Measurements from ENCODE around the gene WDR75. TPM values are rescaled to one million over a fixed set of nuclear protein-coding genes. Genes with fewer than 3 reads are reported as not detected.
A peak's percentile ranks its signal among the peaks of the same experiment; 100 is the strongest.

Gene WDR75
- total and polyA plus RNA-seq, 2 of the 13 experiments (the other 11 are each of a cell fraction or from before 2014, with no cell fraction given), result 63.0 to 74.1 TPM

DNA sequence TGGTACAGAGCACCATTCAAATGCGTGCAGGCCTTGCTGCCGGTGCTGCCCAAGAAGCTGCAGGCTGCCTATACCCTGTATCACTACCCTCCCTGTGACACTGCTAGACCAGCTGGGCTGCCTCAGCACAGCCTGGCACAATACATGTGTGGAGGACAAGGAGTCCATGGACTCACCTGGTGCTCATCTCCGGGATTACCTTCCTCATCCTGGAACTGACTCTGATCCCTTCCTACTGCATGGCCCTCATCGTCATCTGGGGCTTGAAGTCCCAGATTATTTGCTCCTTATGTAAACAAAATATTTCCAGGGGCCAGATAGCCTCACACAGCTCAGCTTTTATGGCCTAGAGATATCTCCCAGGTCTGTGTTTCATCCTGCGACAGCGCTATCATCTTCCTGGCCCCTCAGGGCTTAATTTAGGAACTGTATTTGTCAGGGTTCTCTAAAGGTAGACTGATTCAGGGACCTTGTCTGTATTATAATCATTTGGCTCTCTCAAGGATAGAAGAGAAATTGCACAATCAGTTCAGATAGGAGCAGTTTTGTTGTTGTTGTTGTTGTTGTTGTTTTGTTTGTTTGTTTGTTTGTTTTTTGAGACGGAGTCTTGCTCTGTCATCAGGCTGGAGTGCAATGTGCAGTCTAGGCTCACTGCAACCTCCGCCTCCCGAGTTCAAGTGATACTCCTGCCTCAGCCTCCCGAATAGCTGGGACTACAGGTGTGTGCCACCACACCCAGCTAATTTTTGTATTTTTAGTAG, 42.9 kb downstream of the WDR75 start:
- DNase-seq (ENCODE audit: low spot score) (no peak), FAIRE-seq (no peak), ATAC-seq (peak; percentile 75)
- intact Hi-C loops (cut with micrococcal nuclease; ENCODE audit: unreplicated experiment) (no loop called here), in situ Hi-C loops (cut with HindIII; ENCODE audit: extremely low pct_ligation_motif_present, low pct_unique_long_range_greater_than_20kb) (no loop called here)
- ChIA-PET CTCF (ENCODE audit: low intra/inter-chr PET ratio, low total read pairs) (no interaction called here), POLR2A (interaction anchor here (1.0 kb wide), 1 partner anchor 96 kb away, joined by 4 read pairs; the partner anchor contains the start of gene SLC40A1)
- Histone ChIP-seq H3K27ac (ENCODE audit: extremely low read length, insufficient read depth, low read length) (no peak overlapping the region), H3K4me2 (ENCODE audit: low read depth, low read length) (no peak overlapping the region), H3K4me3 (replicated peaks in 1 of 3; ENCODE audit: insufficient read depth in 1 of 3, low read depth in 2 of 3, low read length in 3 of 3) (no peak overlapping the region), H4K20me1 (ENCODE audit: insufficient read depth, low read length) (no peaks in the 10 kb centered on the region), H3K36me3 (replicated peaks in 1 of 2; ENCODE audit: control insufficient read depth in 1 of 2, insufficient read depth in 2 of 2, low read length in 2 of 2) (no peaks in the 10 kb centered on the region), H3K9ac (ENCODE audit: insufficient read depth, low read depth, low read length) (no peak overlapping the region), H3K4me1 (ENCODE audit: insufficient read depth, low read length) (no peaks in the 10 kb centered on the region), H3K9me3 (ENCODE audit: low read length) (no peaks in the 10 kb centered on the region), H2AFZ (ENCODE audit: low read length) (no peak overlapping the region), H3K79me2 (ENCODE audit: insufficient read depth, low read length) (no peaks in the 10 kb centered on the region), H3K27me3 (ENCODE audit: control insufficient read depth in 1 of 2, insufficient read depth in 2 of 2, low read length in 2 of 2) (no peaks in the 10 kb centered on the region)
- 57% methylated on average over 10 of the region's 10 CpGs for WGBS (ENCODE audit: low lambda C conversion rate)
- no TSS peak for BruUV-seq (replicated peaks)
- TF ChIP-seq, protein P1, sequence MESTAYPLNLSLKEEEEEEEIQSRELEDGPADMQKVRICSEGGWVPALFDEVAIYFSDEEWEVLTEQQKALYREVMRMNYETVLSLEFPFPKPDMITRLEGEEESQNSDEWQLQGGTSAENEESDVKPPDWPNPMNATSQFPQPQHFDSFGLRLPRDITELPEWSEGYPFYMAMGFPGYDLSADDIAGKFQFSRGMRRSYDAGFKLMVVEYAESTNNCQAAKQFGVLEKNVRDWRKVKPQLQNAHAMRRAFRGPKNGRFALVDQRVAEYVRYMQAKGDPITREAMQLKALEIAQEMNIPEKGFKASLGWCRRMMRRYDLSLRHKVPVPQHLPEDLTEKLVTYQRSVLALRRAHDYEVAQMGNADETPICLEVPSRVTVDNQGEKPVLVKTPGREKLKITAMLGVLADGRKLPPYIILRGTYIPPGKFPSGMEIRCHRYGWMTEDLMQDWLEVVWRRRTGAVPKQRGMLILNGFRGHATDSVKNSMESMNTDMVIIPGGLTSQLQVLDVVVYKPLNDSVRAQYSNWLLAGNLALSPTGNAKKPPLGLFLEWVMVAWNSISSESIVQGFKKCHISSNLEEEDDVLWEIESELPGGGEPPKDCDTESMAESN (CRISPR knock-in tag; conservative IDR thresholded peaks at IDR 0.05), result no peak
- TF ChIP-seq CEBPB (IDR thresholded peaks at IDR 0.05; ENCODE audit: borderline replicate concordance, low read depth, low read length) (peak; percentile 27; the same call in 1 of the 2 replicates), WIZ (CRISPR knock-in tag; IDR thresholded peaks at IDR 0.05) (no peak), YY1 (IDR thresholded peaks at IDR 0.05; ENCODE audit: insufficient read depth, insufficient replicate concordance, low read depth, low read length) (no peak), FOXP1 (IDR thresholded peaks at IDR 0.05) (peak; percentile 94), FOXP1 (CRISPR knock-in tag; IDR thresholded peaks at IDR 0.05) (no peak), E2F2 (CRISPR knock-in tag; IDR thresholded peaks at IDR 0.05; ENCODE audit: borderline replicate concordance) (no peak), BRD4 (CRISPR knock-in tag; IDR thresholded peaks at IDR 0.05) (no peak)
